H9 (cell line): Measurements from ENCODE around the gene ENOX1. TPM values are rescaled to one million over a fixed set of nuclear protein-coding genes. Genes with fewer than 3 reads are reported as not detected.

ENCODE experiments used
- DNase-seq: peaks from one replicate; pipeline ENCODE4 v3.0.0-alpha.2; 2017
- H2AFZ ChIP-seq: one replicate; pipeline ENCODE4 v1.6.1; 2013; ENCODE audit warnings: mild to moderate bottlenecking, low read length, control low read depth, moderate library complexity
- H2AK5ac ChIP-seq: 2 replicates; pipeline ENCODE4 v1.6.1; 2013; ENCODE audit warnings: low read length, control low read depth, mixed read lengths; ENCODE audit not compliant: insufficient read length
- H2BK120ac ChIP-seq: one replicate; pipeline ENCODE4 v1.6.1; 2013; ENCODE audit warnings: low read depth, mild to moderate bottlenecking, low read length, control low read depth, inconsistent platforms; ENCODE audit not compliant: poor library complexity, severe bottlenecking
- H2BK12ac ChIP-seq: 2 replicates; pipeline ENCODE4 v1.6.1; 2013; ENCODE audit warnings: low read length, control low read depth, mixed read lengths, low read depth; ENCODE audit not compliant: insufficient read length
- H2BK15ac ChIP-seq: 2 replicates; pipeline ENCODE4 v1.6.1; 2013; ENCODE audit warnings: low read depth, low read length, control low read depth
- H2BK20ac ChIP-seq: one replicate; pipeline ENCODE4 v1.6.1; 2013; ENCODE audit warnings: low read depth, mild to moderate bottlenecking, low read length, control low read depth, inconsistent platforms; ENCODE audit not compliant: poor library complexity, severe bottlenecking
- H2BK5ac ChIP-seq: 2 replicates; pipeline ENCODE4 v1.6.1; 2013; ENCODE audit warnings: low read length, control low read depth, mixed read lengths; ENCODE audit not compliant: insufficient read length
- H3K14ac ChIP-seq: 2 replicates; pipeline ENCODE4 v1.6.1; 2013; ENCODE audit warnings: low read length, control low read depth; ENCODE audit not compliant: insufficient read depth
- H3K18ac ChIP-seq: 2 replicates; pipeline ENCODE4 v1.6.1; 2013; ENCODE audit warnings: low read depth, mild to moderate bottlenecking, mixed read lengths, low read length, control low read depth; ENCODE audit not compliant: insufficient read length
- H3K23ac ChIP-seq: 2 replicates; pipeline ENCODE4 v1.6.1; 2013; ENCODE audit warnings: low read length, control low read depth, mixed read lengths, low read depth; ENCODE audit not compliant: insufficient read length
- H3K23me2 ChIP-seq: 2 replicates; pipeline ENCODE4 v1.6.1; 2013; ENCODE audit warnings: low read depth, mild to moderate bottlenecking, mixed read lengths, low read length, control low read depth; ENCODE audit not compliant: insufficient read length, poor library complexity, severe bottlenecking
- H3K27ac ChIP-seq: 2 replicates; pipeline ENCODE4 v1.5.1; 2013; ENCODE audit warnings: low read length, control low read depth, mixed read lengths, low read depth; ENCODE audit not compliant: insufficient read length
- H3K27me3 ChIP-seq: 2 replicates; pipeline ENCODE4 v1.6.1; 2013; ENCODE audit warnings: low read length, control low read depth, inconsistent platforms; ENCODE audit not compliant: insufficient read depth
- H3K4ac ChIP-seq: 2 replicates; pipeline ENCODE4 v1.6.1; 2013; ENCODE audit warnings: low read depth, mild to moderate bottlenecking, control low read depth, inconsistent platforms, low read length, moderate library complexity
- H3K4me1 ChIP-seq: 2 replicates; pipeline ENCODE4 v1.6.1; 2013; ENCODE audit warnings: low read length, control low read depth, inconsistent platforms; ENCODE audit not compliant: insufficient read depth
- H3K4me2 ChIP-seq: 2 replicates; pipeline ENCODE4 v1.6.1; 2013; ENCODE audit warnings: low read length, control low read depth, mixed read lengths; ENCODE audit not compliant: insufficient read length, insufficient read depth
- H3K56ac ChIP-seq: 2 replicates; pipeline ENCODE4 v1.6.1; 2013; ENCODE audit warnings: low read depth, mild to moderate bottlenecking, mixed read lengths, low read length, control low read depth; ENCODE audit not compliant: insufficient read length
- H3K79me1 ChIP-seq: 2 replicates; pipeline ENCODE4 v1.6.1; 2013; ENCODE audit warnings: low read depth, mild to moderate bottlenecking, moderate library complexity, low read length, control low read depth, inconsistent platforms; ENCODE audit not compliant: insufficient read depth, poor library complexity, severe bottlenecking
- H3K79me2 ChIP-seq: 2 replicates; pipeline ENCODE4 v1.6.1; 2013; ENCODE audit warnings: low read length, control low read depth, inconsistent platforms; ENCODE audit not compliant: insufficient read depth
- H3K9ac ChIP-seq: 2 replicates; pipeline ENCODE4 v1.6.1; 2013; ENCODE audit warnings: low read length, control low read depth, mixed read lengths; ENCODE audit not compliant: insufficient read length; ENCODE audit errors: extremely low read depth
- H3K9me3 ChIP-seq: one replicate; pipeline ENCODE4 v1.6.1; 2013; ENCODE audit warnings: low read depth, low read length, inconsistent platforms; ENCODE audit not compliant: control insufficient read depth
- H3T11ph ChIP-seq: one replicate; pipeline ENCODE4 v1.6.1; 2013; ENCODE audit warnings: mild to moderate bottlenecking, low read length, control low read depth, inconsistent platforms
- H4K20me1 ChIP-seq: one replicate; pipeline ENCODE4 v1.6.1; 2013; ENCODE audit not compliant: control insufficient read depth, insufficient read length, insufficient read depth
- H4K5ac ChIP-seq: 2 replicates; pipeline ENCODE4 v1.6.1; 2013; ENCODE audit warnings: low read depth, mild to moderate bottlenecking, mixed read lengths, low read length, control low read depth; ENCODE audit not compliant: insufficient read length
- H4K8ac ChIP-seq: replicated peaks from 2 replicates; pipeline ENCODE4 v1.6.1; 2013; ENCODE audit warnings: low read length, control low read depth, mixed read lengths, low read depth; ENCODE audit not compliant: insufficient read length
- H4K91ac ChIP-seq: 2 replicates; pipeline ENCODE4 v1.6.1; 2013; ENCODE audit warnings: low read depth, mild to moderate bottlenecking, moderate library complexity, mixed read lengths, low read length, control low read depth; ENCODE audit not compliant: insufficient read length
- H3K27ac Mint-ChIP-seq, 3 experiments: 2 replicates in 2 of 3; 3 replicates in 1 of 3; pipeline ENCODE4 v1.8.0; 2020 to 2021; ENCODE audit warnings: mixed read lengths in 3 of 3, mild to moderate bottlenecking in 1 of 3, moderate library complexity in 1 of 3
- H3K27me3 Mint-ChIP-seq: 2 replicates; pipeline ENCODE4 v1.8.0; 2021; ENCODE audit warnings: low read depth, mild to moderate bottlenecking, moderate library complexity, mixed read lengths
- H3K36me3 Mint-ChIP-seq, 3 experiments: 2 replicates in 2 of 3; 3 replicates in 1 of 3; pipeline ENCODE4 v1.8.0; 2020 to 2021; ENCODE audit warnings: low read depth in 3 of 3, mixed read lengths in 3 of 3; ENCODE audit not compliant: insufficient read depth in 1 of 3
- H3K4me1 Mint-ChIP-seq, 2 experiments: 2 replicates each; pipeline ENCODE4 v1.8.0; 2020; ENCODE audit warnings: mixed read lengths in 2 of 2
- H3K4me3 Mint-ChIP-seq, 2 experiments: 2 replicates in 1 of 2; 3 replicates in 1 of 2; pipeline ENCODE4 v1.8.0; 2020 to 2021; ENCODE audit warnings: mild to moderate bottlenecking in 2 of 2, mixed read lengths in 2 of 2, moderate library complexity in 1 of 2
- H3K9me3 Mint-ChIP-seq, 2 experiments: 2 replicates in 1 of 2; 3 replicates in 1 of 2; pipeline ENCODE4 v1.8.0; 2020; ENCODE audit warnings: mild to moderate bottlenecking in 2 of 2, mixed read lengths in 2 of 2, moderate library complexity in 1 of 2
- CTCF ChIP-seq: fragments of 200-600 bp; sonication (generic); conservative IDR thresholded peaks from 3 replicates; pipeline ENCODE4 v1.8.0; 2021; ENCODE audit warnings: antibody characterized with exemption, mild to moderate bottlenecking
- WGBS: extraction: QIAGEN DNeasy Blood & Tissue Kit; methylation state at CpG from one replicate; pipeline ENCODE4 v1.1.7; 2013; ENCODE audit warnings: missing lambda C conversion rate, low lambda C conversion rate, mixed read lengths; ENCODE audit not compliant: insufficient read length; ENCODE audit errors: extremely low coverage; 5-methylcytosine and 5-hydroxymethylcytosine counted together
- total RNA-seq: library from RNA; stranded (reverse); gene quantifications from 2 replicates; pipeline ENCODE4 v1.2.1, GENCODE V29; 2021

ENOX1 gene
- total RNA-seq, 1 experiment from 2014 or later, result 0.24 TPM

GRCh38 chr13:43475140-43475539 lies 311.6 kb downstream of the ENOX1 start:
- H3K23ac ChIP-seq, result no peak overlapping the region
- no peak overlapping the region for H3K27ac ChIP-seq
- H3K4me1 ChIP-seq, result no peaks in the 10 kb centered on the region
- H3K4me2 ChIP-seq, result no peak overlapping the region
- no peaks in the 10 kb centered on the region for H3K27me3 ChIP-seq
- no peak overlapping the region for H2AFZ ChIP-seq
- no peak overlapping the region for H2BK120ac ChIP-seq
- H2BK20ac ChIP-seq, result no peak overlapping the region
- H3K36me3 Mint-ChIP-seq, result no peaks in the 10 kb centered on the region
- no peak for TF ChIP-seq CTCF
- H2BK15ac ChIP-seq, result no peak overlapping the region
- DNase-seq, result no peak
- no peak overlapping the region for H3K9ac ChIP-seq
- H3K56ac ChIP-seq, result no peak overlapping the region
- H3K9me3 Mint-ChIP-seq, result no peaks in the 10 kb centered on the region
- no peaks in the 10 kb centered on the region for H3K23me2 ChIP-seq
- no peak overlapping the region for H4K91ac ChIP-seq
- no peak overlapping the region for H2BK12ac ChIP-seq
- no peaks in the 10 kb centered on the region for H3K27me3 Mint-ChIP-seq
- H3K4me1 Mint-ChIP-seq, result no peaks in the 10 kb centered on the region
- no CpG with 5 or more reads among the region's 2 CpGs for WGBS
- no peak overlapping the region for H3K27ac Mint-ChIP-seq
- H4K20me1 ChIP-seq, result no peaks in the 10 kb centered on the region
- no peaks in the 10 kb centered on the region for H3K79me1 ChIP-seq
- no peak overlapping the region for H3K4ac ChIP-seq
- no peak overlapping the region for H3T11ph ChIP-seq
- no peak overlapping the region for H3K14ac ChIP-seq
- H4K8ac ChIP-seq, result no peak overlapping the region
- H3K79me2 ChIP-seq, result no peaks in the 10 kb centered on the region
- no peaks in the 10 kb centered on the region for H3K9me3 ChIP-seq
- no peak overlapping the region for H3K18ac ChIP-seq
- no peak overlapping the region for H2AK5ac ChIP-seq
- no peak overlapping the region for H4K5ac ChIP-seq
- H2BK5ac ChIP-seq, result no peak overlapping the region
- no peak overlapping the region for H3K4me3 Mint-ChIP-seq
